K562 (cell line): ENCODE data around the gene LPAR2.

Experiments used
- ATF3 ChIP-seq, 2 experiments: fragments of 450-650 bp in 1 of 2; sonication (generic) in 1 of 2; formaldehyde crosslinking in 1 of 2; IDR thresholded peaks in 1 of 2; conservative IDR thresholded peaks in 1 of 2; 2 replicates each; pipeline versions ENCODE4 v1.6.1 to v1.8.1; 2016 to 2023; ENCODE audit warnings: mild to moderate bottlenecking in 2 of 2, moderate library complexity in 2 of 2, inconsistent platforms in 1 of 2, missing genetic modification reagents in 1 of 2
- CTCF ChIP-seq, 3 experiments: IDR thresholded peaks in 2 of 3; conservative IDR thresholded peaks in 1 of 3; 2 replicates each; pipeline ENCODE4 v1.5.1; 2011 to 2012; ENCODE audit warnings: low read length in 3 of 3, mild to moderate bottlenecking in 3 of 3, control low read depth in 2 of 3, improper control_type of control experiment in 1 of 3, inconsistent platforms in 1 of 3, low read depth in 1 of 3, mixed read lengths in 1 of 3, moderate library complexity in 1 of 3; ENCODE audit not compliant: insufficient read depth in 2 of 3
- ETS1 ChIP-seq: conservative IDR thresholded peaks from 2 replicates; pipeline ENCODE4 v1.6.1; 2011; ENCODE audit warnings: low read depth, mild to moderate bottlenecking, low read length; ENCODE audit not compliant: control insufficient read depth
- EZH2 ChIP-seq: IDR thresholded peaks from 2 replicates; pipeline ENCODE4 v1.6.1; 2012; ENCODE audit warnings: low read depth, mild to moderate bottlenecking, inconsistent platforms, low read length, borderline replicate concordance
- JUN ChIP-seq, 2 experiments: sonication (generic) in 1 of 2; formaldehyde crosslinking in 1 of 2; IDR thresholded peaks; 2 replicates each; pipeline versions ENCODE4 v1.6.1 to v1.8.0; 2012 to 2022; ENCODE audit warnings: borderline replicate concordance in 2 of 2, mild to moderate bottlenecking in 2 of 2, improper control_type of control experiment in 1 of 2, low read depth in 1 of 2, low read length in 1 of 2, missing genetic modification reagents in 1 of 2
- KAT8 ChIP-seq: fragments of 450-650 bp; IDR thresholded peaks from 2 replicates; pipeline ENCODE4 v1.6.1; 2016; ENCODE audit warnings: low read depth, mild to moderate bottlenecking
- KDM1A ChIP-seq, 2 experiments: fragments of 450-650 bp; IDR thresholded peaks; 2 replicates each; pipeline ENCODE4 v1.6.1; 2016; ENCODE audit warnings: mild to moderate bottlenecking in 2 of 2
- POLR2AphosphoS5 ChIP-seq: IDR thresholded peaks from 2 replicates; pipeline ENCODE4 v1.6.1; 2011; ENCODE audit warnings: mild to moderate bottlenecking, low read depth, low read length, moderate library complexity; ENCODE audit not compliant: control insufficient read depth, insufficient read depth
- SIN3A ChIP-seq, 2 experiments: fragments of 150-350 bp in 1 of 2; IDR thresholded peaks; 2 replicates each; pipeline ENCODE4 v1.6.1; 2011 to 2016; ENCODE audit warnings: borderline replicate concordance in 2 of 2, low read depth in 2 of 2, low read length in 2 of 2, mild to moderate bottlenecking in 2 of 2, moderate library complexity in 2 of 2; ENCODE audit not compliant: control insufficient read depth in 1 of 2
- ZBTB26 ChIP-seq: fragments of 450-650 bp; formaldehyde crosslinking; IDR thresholded peaks from 2 replicates; pipeline ENCODE4 v1.4.0; 2022; ENCODE audit warnings: missing genetic modification characterization
- ZHX1 ChIP-seq: fragments of 150-350 bp; conservative IDR thresholded peaks from 2 replicates; pipeline ENCODE4 v1.6.1; 2014; ENCODE audit warnings: low read length
- ZNF407 ChIP-seq: fragments of 450-650 bp; IDR thresholded peaks from 2 replicates; pipeline ENCODE4 v1.6.1; 2016; ENCODE audit warnings: low read depth

- TF ChIP-seq SIN3A (IDR thresholded peaks at IDR 0.05; ENCODE audit: borderline replicate concordance in 2 of 2, control insufficient read depth in 1 of 2, low read depth in 2 of 2, low read length in 2 of 2): no peak
- no peak for TF ChIP-seq ATF3 (IDR thresholded peaks at IDR 0.05)
- TF ChIP-seq ATF3 (CRISPR knock-in tag; conservative IDR thresholded peaks at IDR 0.05): no peak
- TF ChIP-seq JUN (IDR thresholded peaks at IDR 0.05; ENCODE audit: borderline replicate concordance, low read depth, low read length): no peak
- TF ChIP-seq JUN (CRISPR knock-in tag; IDR thresholded peaks at IDR 0.05; ENCODE audit: borderline replicate concordance): no peak
- no peak for TF ChIP-seq ETS1
- no peak for TF ChIP-seq EZH2
- TF ChIP-seq KAT8: no peak
- TF ChIP-seq POLR2AphosphoS5: no peak
- TF ChIP-seq ZNF407: no peak
- TF ChIP-seq CTCF (IDR thresholded peaks at IDR 0.05 in 2 of 3, conservative IDR thresholded peaks at IDR 0.05 in 1 of 3; ENCODE audit: insufficient read depth in 2 of 3, low read depth in 1 of 3, low read length in 3 of 3): no peak
- TF ChIP-seq ZBTB26 (CRISPR knock-in tag): no peak
- TF ChIP-seq ZHX1: no peak
- no peak for TF ChIP-seq KDM1A (IDR thresholded peaks at IDR 0.05)
Observed at GRCh38 chr19:19619181-19619848, 8.7 kb downstream of the LPAR2 start.
